K562 (cell line): ENCODE results near the gene FAT2. TPM values are rescaled to one million over a fixed set of nuclear protein-coding genes. Genes with fewer than 3 reads are reported as not detected.

Source experiments
- ATAC-seq: fragments of 200-7000 bp; cut with Tn5 transposase; 3 replicates; pipeline ENCODE4 v1.9.1; 2020; ENCODE audit warnings: moderate library complexity
- BruUV-seq: library from RNA; stranded (reverse); fragments of 400-500 nt; replicated peaks from 2 replicates; lab custom pipeline; 2021; lab: Mats Ljungman, UMichigan
- CTCF ChIA-PET: fragments of 300-600 bp; formaldehyde crosslinking; extraction: SDS; loops from one replicate; lab custom pipeline; 2021; ENCODE audit warnings: low intra/inter-chr PET ratio; lab: Yijun Ruan, JAX
- POLR2A ChIA-PET: fragments of 300-600, 350-650 bp; sonication (Branson Sonifier 250); formaldehyde crosslinking; extraction: SDS; loops from one replicate; lab custom pipeline; 2021; ENCODE audit warnings: antibody characterized with exemption, inconsistent platforms; lab: Yijun Ruan, JAX
- DNase-seq, 4 experiments: peaks; one replicate each; pipeline versions ENCODE4 v3.0.0 to v3.0.0-alpha.2; 2011 to 2018; ENCODE audit warnings: low spot score in 3 of 4, mixed read lengths in 3 of 4; ENCODE audit errors: extremely low read depth in 1 of 4
- FAIRE-seq: peaks from 2 replicates; lab custom pipeline; 2011; peaks lifted over from hg19 to GRCh38; lab: Jason Lieb, UNC
- H2AFZ ChIP-seq: 2 replicates; pipeline ENCODE4 v1.6.0; 2011; ENCODE audit warnings: low read depth, low read length, control low read depth, inconsistent platforms
- H3K27ac ChIP-seq: fragments of 200-600 bp; 3 replicates; pipeline ENCODE4 v1.8.0; 2011; ENCODE audit warnings: low read depth, mild to moderate bottlenecking, control low read depth, inconsistent platforms, low read length, moderate library complexity, mixed read lengths; ENCODE audit errors: extremely low read depth
- H3K27me3 ChIP-seq, 2 experiments: fragments of 300-600 bp in 1 of 2; 2 replicates in 1 of 2; 3 replicates in 1 of 2; pipeline versions ENCODE4 v1.6.0 to v1.8.0; 2011; ENCODE audit warnings: inconsistent platforms in 2 of 2, low read length in 2 of 2, mild to moderate bottlenecking in 1 of 2, mixed read lengths in 1 of 2, moderate library complexity in 1 of 2; ENCODE audit not compliant: control insufficient read depth in 2 of 2, insufficient read depth in 2 of 2
- H3K36me3 ChIP-seq: fragments of 300-600 bp; 3 replicates; pipeline ENCODE4 v1.8.0; 2011; ENCODE audit warnings: mild to moderate bottlenecking, low read length, inconsistent platforms; ENCODE audit not compliant: control insufficient read depth, insufficient read depth
- H3K4me1 ChIP-seq, 2 experiments: fragments of 200-600 bp in 1 of 2; replicated peaks in 1 of 2; 2 replicates in 1 of 2; 3 replicates in 1 of 2; pipeline versions ENCODE4 v1.5.1 to v1.8.0; 2011; ENCODE audit warnings: inconsistent platforms in 2 of 2, low read length in 2 of 2, mild to moderate bottlenecking in 1 of 2, mixed read lengths in 1 of 2, moderate library complexity in 1 of 2; ENCODE audit not compliant: control insufficient read depth in 2 of 2, insufficient read depth in 2 of 2
- H3K4me2 ChIP-seq: 2 replicates; pipeline ENCODE4 v1.6.1; 2011; ENCODE audit warnings: low read length, control low read depth, inconsistent platforms, mixed read lengths; ENCODE audit not compliant: insufficient read depth
- H3K4me3 ChIP-seq: fragments of 200-600 bp; sonication (generic), shearing (Covaris generic); 2 replicates; pipeline ENCODE4 v1.5.1; 2016; ENCODE audit warnings: control low read depth, inconsistent platforms
- H3K79me2 ChIP-seq: fragments of 200-600 bp; 3 replicates; pipeline ENCODE4 v1.8.0; 2011; ENCODE audit warnings: low read length, inconsistent platforms; ENCODE audit not compliant: control insufficient read depth, insufficient read depth
- H3K9ac ChIP-seq, 2 experiments: 2 replicates each; pipeline versions ENCODE4 v1.6.0 to v1.6.1; 2011; ENCODE audit warnings: low read depth in 2 of 2, low read length in 2 of 2, control low read depth in 1 of 2, inconsistent platforms in 1 of 2, mild to moderate bottlenecking in 1 of 2, mixed read lengths in 1 of 2; ENCODE audit not compliant: insufficient read depth in 1 of 2
- H3K9me1 ChIP-seq: one replicate; pipeline ENCODE4 v1.6.0; 2011; ENCODE audit warnings: inconsistent platforms, mild to moderate bottlenecking, low read length, moderate library complexity; ENCODE audit not compliant: control insufficient read depth, insufficient read depth
- H3K9me3 ChIP-seq: replicated peaks from 2 replicates; pipeline ENCODE4 v1.5.1; 2011; ENCODE audit warnings: low read depth, low read length, inconsistent platforms; ENCODE audit not compliant: control insufficient read depth, insufficient read depth
- H4K20me1 ChIP-seq: replicated peaks from 2 replicates; pipeline ENCODE4 v1.6.1; 2011; ENCODE audit warnings: low read length, inconsistent platforms, mixed read lengths; ENCODE audit not compliant: control insufficient read depth, insufficient read depth
- BCL6 ChIP-seq: fragments of 250-450 bp; sonication (Bioruptor Pico); IDR thresholded peaks from 2 replicates; pipeline ENCODE4 v1.4.0; 2020
- DACH1 ChIP-seq: fragments of 450-650 bp; IDR thresholded peaks from 2 replicates; pipeline ENCODE4 v1.6.1; 2018; ENCODE audit not compliant: partially characterized antibody
- ILK ChIP-seq: fragments of 450-650 bp; IDR thresholded peaks from 2 replicates; pipeline ENCODE4 v1.6.1; 2016; ENCODE audit warnings: missing genetic modification characterization, low read depth, mild to moderate bottlenecking, missing compliant biosample characterization, moderate library complexity, borderline replicate concordance
- NCOR1 ChIP-seq: fragments of 450-650 bp; IDR thresholded peaks from 2 replicates; pipeline ENCODE4 v1.6.1; 2016; ENCODE audit warnings: mild to moderate bottlenecking, moderate library complexity
- STAG1 ChIP-seq: sonication (generic); formaldehyde crosslinking; IDR thresholded peaks from 2 replicates; pipeline ENCODE4 v1.5.0; 2020; ENCODE audit warnings: missing genetic modification reagents, borderline replicate concordance
- ZBTB7A ChIP-seq: IDR thresholded peaks from 2 replicates; pipeline ENCODE4 v1.6.1; 2011; ENCODE audit warnings: low read depth, mild to moderate bottlenecking, low read length, moderate library complexity, borderline replicate concordance; ENCODE audit not compliant: control insufficient read depth
- ZNF165 ChIP-seq: fragments of 250-450 bp; sonication (Bioruptor Pico); IDR thresholded peaks from 2 replicates; pipeline ENCODE4 v1.4.0; 2020; ENCODE audit warnings: borderline replicate concordance
- WGBS: fragments of 100-300 bp; shearing (Covaris generic); methylation state at CpG from one replicate; pipeline ENCODE4 v1.1.6; 2016; ENCODE audit warnings: low coverage, mixed read lengths; ENCODE audit not compliant: insufficient coverage; ENCODE audit errors: missing lambda C conversion rate; 5-methylcytosine and 5-hydroxymethylcytosine counted together
- in situ Hi-C: fragments of 300-500 bp; cut with MboI; formaldehyde crosslinking; loops from 4 replicates; pipeline ENCODE4 v1.15.0; 2018; ENCODE audit warnings: inconsistent platforms, mixed read lengths
- intact Hi-C: fragments of 100-400 bp; cut with micrococcal nuclease; formaldehyde crosslinking; loops from 2 replicates; pipeline ENCODE4 v1.14.2; 2022
- polyA plus RNA-seq, 8 experiments: library from polyadenylated mRNA; depleted of rRNA in 4 of 8; stranded (reverse) in 5 of 8; unstranded in 3 of 8; fragments of >200 nt; fragmentation: Nextera tagmentation in 2 of 8; fragmentation: Illumina TruSeq in 1 of 8; extraction: Ambion mirVana in 2 of 8; extraction: Trizol in 1 of 8; gene quantifications; 2 replicates each; pipeline versions ENCODE4 v1.2.1 to v1.2.3, GENCODE V29; 2011 to 2014; ENCODE audit warnings: inconsistent platforms in 1 of 8, missing spikeins in 1 of 8
- total RNA-seq, 7 experiments: library from RNA; depleted of rRNA in 6 of 7; stranded (reverse); fragments of >200 nt in 6 of 7; fragmentation: Illumina TruSeq in 2 of 7; extraction: Trizol in 2 of 7; gene quantifications; 2 replicates each; pipeline versions ENCODE4 v1.2.1 to v1.2.3, GENCODE V29; 2011 to 2021; ENCODE audit warnings: low replicate concordance in 1 of 7
- TF ChIP-seq, protein P1 (sequence below): fragments of 450-650 bp; conservative IDR thresholded peaks from 2 replicates; pipeline ENCODE4 v1.6.1; 2016; ENCODE audit warnings: missing genetic modification characterization, low read depth, mild to moderate bottlenecking, control low read depth, missing compliant biosample characterization
- TF ChIP-seq, protein P2 (sequence below): fragments of 450-650 bp; IDR thresholded peaks from 2 replicates; pipeline ENCODE4 v1.6.1; 2018; ENCODE audit warnings: mild to moderate bottlenecking, low read depth; ENCODE audit not compliant: partially characterized antibody

Gene FAT2
- total and polyA plus RNA-seq, 9 of the 15 experiments (the other 6 are each of a cell fraction or from before 2014, with no cell fraction given) = not detected

- intact Hi-C loops = no loop called here
- Histone ChIP-seq H3K4me1 (no peaks in the 10 kb centered on the region), H3K4me3 (no peak overlapping the region), H3K27me3 (peaks cover 20 to 54% of the 10 kb centered on the region in 2 experiments), H2AFZ (no peak overlapping the region), H3K79me2 (no peaks in the 10 kb centered on the region), H3K9me1 (no peaks in the 10 kb centered on the region), H3K27ac (no peak overlapping the region), H3K36me3 (no peaks in the 10 kb centered on the region)
- in situ Hi-C loops = no loop called here
- BruUV-seq = no TSS peak
- no peak for DNase-seq
- ChIA-PET POLR2A (interaction anchor here (0.6 to 0.9 kb wide), 6 partner anchors 13 to 792 kb away, joined by 3 to 5 read pairs (median 4); no protein-coding TSS in a partner anchor), CTCF (no interaction called here)
- TF ChIP-seq NCOR1 = no peak
- TF ChIP-seq, protein P1, sequence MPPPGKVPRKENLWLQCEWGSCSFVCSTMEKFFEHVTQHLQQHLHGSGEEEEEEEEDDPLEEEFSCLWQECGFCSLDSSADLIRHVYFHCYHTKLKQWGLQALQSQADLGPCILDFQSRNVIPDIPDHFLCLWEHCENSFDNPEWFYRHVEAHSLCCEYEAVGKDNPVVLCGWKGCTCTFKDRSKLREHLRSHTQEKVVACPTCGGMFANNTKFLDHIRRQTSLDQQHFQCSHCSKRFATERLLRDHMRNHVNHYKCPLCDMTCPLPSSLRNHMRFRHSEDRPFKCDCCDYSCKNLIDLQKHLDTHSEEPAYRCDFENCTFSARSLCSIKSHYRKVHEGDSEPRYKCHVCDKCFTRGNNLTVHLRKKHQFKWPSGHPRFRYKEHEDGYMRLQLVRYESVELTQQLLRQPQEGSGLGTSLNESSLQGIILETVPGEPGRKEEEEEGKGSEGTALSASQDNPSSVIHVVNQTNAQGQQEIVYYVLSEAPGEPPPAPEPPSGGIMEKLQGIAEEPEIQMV (tag) = no peak
- TF ChIP-seq STAG1 (CRISPR knock-in tag) = no peak
- no peak for TF ChIP-seq ILK
- TF ChIP-seq ZBTB7A = no peak
- TF ChIP-seq, protein P2, sequence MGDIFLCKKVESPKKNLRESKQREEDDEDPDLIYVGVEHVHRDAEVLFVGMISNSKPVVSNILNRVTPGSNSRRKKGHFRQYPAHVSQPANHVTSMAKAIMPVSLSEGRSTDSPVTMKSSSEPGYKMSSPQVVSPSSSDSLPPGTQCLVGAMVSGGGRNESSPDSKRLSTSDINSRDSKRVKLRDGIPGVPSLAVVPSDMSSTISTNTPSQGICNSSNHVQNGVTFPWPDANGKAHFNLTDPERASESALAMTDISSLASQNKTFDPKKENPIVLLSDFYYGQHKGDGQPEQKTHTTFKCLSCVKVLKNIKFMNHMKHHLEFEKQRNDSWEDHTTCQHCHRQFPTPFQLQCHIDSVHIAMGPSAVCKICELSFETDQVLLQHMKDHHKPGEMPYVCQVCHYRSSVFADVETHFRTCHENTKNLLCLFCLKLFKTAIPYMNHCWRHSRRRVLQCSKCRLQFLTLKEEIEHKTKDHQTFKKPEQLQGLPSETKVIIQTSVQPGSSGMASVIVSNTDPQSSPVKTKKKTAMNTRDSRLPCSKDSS = no peak
- no peak for TF ChIP-seq BCL6 (CRISPR knock-in tag)
- no peak for TF ChIP-seq DACH1
- no peak for TF ChIP-seq ZNF165 (CRISPR knock-in tag)
- TF ChIP-seq, all 486 proteins: peak for 0
- no peak for ATAC-seq
- no peaks in the 10 kb centered on the region for H4K20me1 ChIP-seq
- no peak for FAIRE-seq
- H3K4me2 ChIP-seq = no peak overlapping the region
- H3K9me3 ChIP-seq = no peaks in the 10 kb centered on the region
- WGBS = 0% methylated on average over 9 of the region's 9 CpGs
- peak overlapping the region in 1 of 2 experiments; percentile 9; a peak in 1 of 4 replicates for H3K9ac ChIP-seq
Observed at GRCh38 chr5:151571270-151572173, 19.6 kb downstream of the FAT2 start.
